Gastroesophageal sphincter (tissue), 3 donors: ENCODE measurements around the gene FYCO1.

Experiments
- CTCF ChIP-seq, 4 experiments: fragments of 200-600 bp in 2 of 4; fragments of 450-650 bp in 2 of 4; sonication (generic) in 1 of 4; IDR thresholded peaks; one replicate each; pipeline ENCODE4 v1.5.1; 2017 to 2019; ENCODE audit warnings: antibody characterized with exemption in 4 of 4, mild to moderate bottlenecking in 2 of 4, moderate library complexity in 2 of 4
- EP300 ChIP-seq: sonication (generic); formaldehyde crosslinking; IDR thresholded peaks from one replicate; pipeline ENCODE4 v1.6.1; 2017; ENCODE audit warnings: antibody characterized with exemption, mild to moderate bottlenecking
- POLR2A ChIP-seq, 2 donors: fragments of 450-650 bp; IDR thresholded peaks; one replicate each; pipeline ENCODE4 v1.6.1; 2017; ENCODE audit warnings: antibody characterized with exemption in 2 of 2, mild to moderate bottlenecking in 2 of 2, moderate library complexity in 1 of 2
- POLR2AphosphoS5 ChIP-seq: sonication (generic); formaldehyde crosslinking; IDR thresholded peaks from one replicate; pipeline ENCODE4 v1.6.1; 2017; ENCODE audit warnings: antibody characterized with exemption

GRCh38 chr3:45969116-45969515 lies 26.5 kb downstream of the FYCO1 start:
- TF ChIP-seq CTCF (IDR thresholded peaks at IDR 0.05): no peak
- TF ChIP-seq POLR2A (IDR thresholded peaks at IDR 0.05): no peak
- TF ChIP-seq POLR2AphosphoS5: no peak
- TF ChIP-seq EP300: no peak
